HFF-Myc (cell line): ENCODE results near the gene REEP5.
A peak's percentile ranks its signal among the peaks of the same experiment; 100 is the strongest.
"Not testable (repeated sequence)": the region's sequence is repeated elsewhere in the genome, so short reads cannot be mapped to it uniquely, and the experiment has no call there.

ENCODE experiments used
- DNase-seq: peaks from one replicate; pipeline ENCODE4 v3.0.0-alpha.2; 2011; ENCODE audit warnings: low read depth; ENCODE audit errors: extremely low read depth
- H3K4me3 ChIP-seq: replicated peaks from 2 replicates; pipeline ENCODE4 v1.5.1; 2011; ENCODE audit warnings: low read depth, mild to moderate bottlenecking, control low read depth, low read length
- CTCF ChIP-seq: IDR thresholded peaks from 2 replicates; pipeline ENCODE4 v1.5.1; 2012; ENCODE audit warnings: mild to moderate bottlenecking, low read depth, low read length, control low read depth; ENCODE audit errors: missing control alignments

The REEP5 gene

GRCh38 chr5:112921833-112922817 lies at the start of gene REEP5:
TSS of gene REEP5 (minus strand) at chr5:112922227. CDS start at chr5:112922190, 37 bp downstream.
- DNase-seq: no peak
- TF ChIP-seq CTCF: peak; percentile 58
- H3K4me3 ChIP-seq: peak within 1 kb of the TSS; percentile 69

- H3K4me3 ChIP-seq: no peak overlapping the region
- no peak for TF ChIP-seq CTCF
- DNase-seq: no peak
Measured at GRCh38 chr5:112971276-112971675, 49.2 kb upstream of the REEP5 start.

GRCh38 chr5:112968411-112969106 lies 46.5 kb upstream of the REEP5 start:
- no peak for DNase-seq

GRCh38 chr5:112967520-112968083 lies 45.6 kb upstream of the REEP5 start:
- no peak overlapping the region for H3K4me3 ChIP-seq
- no peak for TF ChIP-seq CTCF

More at GRCh38 chr5:112968411-112969106, 46.5 kb upstream of the REEP5 start:
- TF ChIP-seq CTCF: no peak
- no peak overlapping the region for H3K4me3 ChIP-seq

GRCh38 chr5:112965733-112966306 lies 43.8 kb upstream of the REEP5 start:
- DNase-seq: no peak
- TF ChIP-seq CTCF: no peak
- no peak overlapping the region for H3K4me3 ChIP-seq

More at GRCh38 chr5:112967520-112968083, 45.6 kb upstream of the REEP5 start:
- DNase-seq: no peak

GRCh38 chr5:112963374-112963733 lies 41.3 kb upstream of the REEP5 start:
- H3K4me3 ChIP-seq, DNase-seq: not testable (repeated sequence)
